ENCODE data around the gene MMP24.

DNA sequence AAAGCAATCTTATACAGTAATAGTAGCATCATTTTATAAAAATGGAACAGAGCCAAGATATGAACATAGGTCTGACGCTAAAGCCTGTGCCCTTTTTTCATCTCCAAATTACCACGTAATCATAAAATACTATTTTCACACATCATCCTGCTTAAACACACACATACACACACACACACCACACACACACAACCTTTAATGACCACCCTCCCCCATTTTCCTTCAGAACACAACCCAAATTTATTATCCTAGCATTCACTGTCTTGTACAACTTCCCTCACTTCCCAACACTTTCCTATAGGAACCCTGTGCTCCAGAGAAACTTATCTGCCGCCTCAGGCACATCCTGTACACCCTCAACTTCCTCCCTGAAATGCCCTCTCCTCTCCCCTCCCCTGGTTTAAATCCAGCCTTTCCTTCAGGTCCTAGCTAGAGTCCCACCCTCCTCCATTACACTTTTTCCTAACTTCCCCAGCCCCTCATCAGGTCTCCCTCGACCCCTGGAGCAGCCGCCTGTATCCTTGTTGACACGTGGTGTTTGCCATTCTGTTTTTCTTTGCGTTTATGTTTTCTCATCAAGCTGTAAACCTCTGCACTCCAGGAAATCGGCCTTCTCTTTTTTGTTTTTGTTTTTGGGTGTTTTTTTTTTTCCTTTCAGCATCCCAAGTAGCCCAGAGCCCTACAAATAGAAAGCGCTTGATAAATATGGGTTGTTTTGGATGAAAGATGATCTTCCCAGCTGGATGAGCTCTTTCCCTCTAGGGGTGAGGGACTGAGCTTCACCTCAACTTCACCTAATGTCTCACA, 968 bp upstream of the MMP24 start:
- TF ChIP-seq, protein P1, sequence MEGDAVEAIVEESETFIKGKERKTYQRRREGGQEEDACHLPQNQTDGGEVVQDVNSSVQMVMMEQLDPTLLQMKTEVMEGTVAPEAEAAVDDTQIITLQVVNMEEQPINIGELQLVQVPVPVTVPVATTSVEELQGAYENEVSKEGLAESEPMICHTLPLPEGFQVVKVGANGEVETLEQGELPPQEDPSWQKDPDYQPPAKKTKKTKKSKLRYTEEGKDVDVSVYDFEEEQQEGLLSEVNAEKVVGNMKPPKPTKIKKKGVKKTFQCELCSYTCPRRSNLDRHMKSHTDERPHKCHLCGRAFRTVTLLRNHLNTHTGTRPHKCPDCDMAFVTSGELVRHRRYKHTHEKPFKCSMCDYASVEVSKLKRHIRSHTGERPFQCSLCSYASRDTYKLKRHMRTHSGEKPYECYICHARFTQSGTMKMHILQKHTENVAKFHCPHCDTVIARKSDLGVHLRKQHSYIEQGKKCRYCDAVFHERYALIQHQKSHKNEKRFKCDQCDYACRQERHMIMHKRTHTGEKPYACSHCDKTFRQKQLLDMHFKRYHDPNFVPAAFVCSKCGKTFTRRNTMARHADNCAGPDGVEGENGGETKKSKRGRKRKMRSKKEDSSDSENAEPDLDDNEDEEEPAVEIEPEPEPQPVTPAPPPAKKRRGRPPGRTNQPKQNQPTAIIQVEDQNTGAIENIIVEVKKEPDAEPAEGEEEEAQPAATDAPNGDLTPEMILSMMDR (IDR thresholded peaks at IDR 0.05; ENCODE audit: poor library complexity): no peak
- TF ChIP-seq EZH2 (IDR thresholded peaks at IDR 0.05; ENCODE audit: borderline replicate concordance) (peak; percentile 70), EZH2phosphoT487 (IDR thresholded peaks at IDR 0.05; ENCODE audit: low read depth, severe bottlenecking, unreplicated experiment) (no peak)
